Tibial artery (tissue), 4 donors: Measurements from ENCODE around the gene MEDAG.
A peak's percentile ranks its signal among the peaks of the same experiment; 100 is the strongest.

Experiments used
- DNase-seq, 2 donors: peaks; one replicate each; pipeline ENCODE4 v3.0.0-alpha.2; 2019
- H3K27ac ChIP-seq, 2 donors: fragments of 200-600 bp; sonication (generic) in 1 of 2; 1 replicate in 1 of 2; 2 replicates in 1 of 2; pipeline ENCODE4 v1.5.1; 2018 to 2019; ENCODE audit warnings: mild to moderate bottlenecking in 1 of 2
- H3K27me3 ChIP-seq, 2 donors: fragments of 200-600 bp; sonication (generic) in 1 of 2; one replicate each; pipeline versions ENCODE4 v1.5.1 to v1.6.0; 2016 to 2019
- H3K36me3 ChIP-seq, 3 donors: fragments of 200-600 bp; sonication (generic) in 2 of 3; one replicate each; pipeline ENCODE4 v1.5.1; 2016 to 2019; ENCODE audit warnings: mild to moderate bottlenecking in 2 of 3
- H3K4me1 ChIP-seq, 4 donors: fragments of 200-600 bp; sonication (generic) in 2 of 4; 1 replicate in 3 of 4; 2 replicates in 1 of 4; pipeline ENCODE4 v1.5.1; 2016 to 2019
- H3K4me3 ChIP-seq, 2 donors: fragments of 200-600 bp; sonication (generic) in 1 of 2; 1 replicate in 1 of 2; 2 replicates in 1 of 2; pipeline ENCODE4 v1.5.1; 2018 to 2019; ENCODE audit warnings: mild to moderate bottlenecking in 2 of 2
- H3K9me3 ChIP-seq, 3 donors: fragments of 200-600 bp; sonication (generic) in 1 of 3; one replicate each; pipeline ENCODE4 v1.5.1; 2016 to 2019
- CTCF ChIP-seq, 2 experiments: fragments of 200-600 bp in 1 of 2; fragments of 450-650 bp in 1 of 2; IDR thresholded peaks; one replicate each; pipeline ENCODE4 v1.5.1; 2017 to 2019; ENCODE audit warnings: antibody characterized with exemption in 2 of 2, mild to moderate bottlenecking in 1 of 2, moderate library complexity in 1 of 2
- intact Hi-C: fragments of 100-400 bp; cut with DNase I; formaldehyde crosslinking; loops from one replicate; pipeline ENCODE4 v1.15.0; 2023; ENCODE audit warnings: low total_unique reads

The MEDAG gene

GRCh38 chr13:30907121-30907861, 1.2 kb downstream of the MEDAG start:
- intact Hi-C loops: loop anchor here (10.0 kb wide), 1 partner anchor 102 kb away; no protein-coding TSS in a partner anchor
- DNase-seq: peak in 1 of 2 donors; percentile 75
- H3K4me1 ChIP-seq: peaks cover 0 to 68% (median 33%) of the 10 kb centered on the region in 4 donors
- H3K27ac ChIP-seq: peak overlapping the region; percentile 92 to 96
- no peaks in the 10 kb centered on the region for H3K27me3 ChIP-seq
- no peaks in the 10 kb centered on the region for H3K9me3 ChIP-seq
- H3K36me3 ChIP-seq: no peaks in the 10 kb centered on the region
- TF ChIP-seq CTCF (IDR thresholded peaks at IDR 0.05): no peak
- peak overlapping the region; percentile 60 to 69 for H3K4me3 ChIP-seq

DNA sequence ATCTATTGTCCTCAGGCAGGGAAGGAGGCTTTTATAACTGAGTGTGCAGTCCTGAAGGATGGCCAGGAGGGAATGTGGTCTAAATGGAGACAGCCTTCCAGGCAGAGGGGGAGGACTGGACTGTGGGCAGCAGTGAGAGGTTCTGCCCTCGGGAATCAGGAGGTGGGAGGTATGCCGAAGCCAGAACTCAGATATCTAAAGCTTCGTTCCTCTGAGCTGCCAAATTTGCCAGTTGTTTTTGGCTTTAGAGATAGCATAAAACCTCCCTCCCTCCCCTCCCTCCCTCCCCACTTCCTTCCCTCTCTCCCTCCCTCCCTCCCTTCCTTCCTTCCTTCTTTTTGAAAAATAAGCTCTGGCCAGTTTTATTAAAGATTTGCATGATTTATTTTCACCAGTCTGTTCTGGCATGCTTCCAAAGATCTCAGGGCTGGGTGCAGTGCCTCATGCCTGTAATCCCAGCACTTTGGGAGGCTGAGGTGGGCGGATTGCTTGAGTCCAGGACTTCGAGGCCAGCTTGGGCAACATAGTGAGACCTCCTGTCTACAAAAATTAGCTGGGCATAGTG, 2.4 kb downstream of the MEDAG start:
- TF ChIP-seq CTCF (IDR thresholded peaks at IDR 0.05): no peak
- peak; percentile 69 to 88 for DNase-seq
- H3K4me1 ChIP-seq: peaks cover 0 to 78% (median 33%) of the 10 kb centered on the region in 4 donors
- intact Hi-C loops: loop anchor here (10.0 kb wide), 1 partner anchor 104 kb away; no protein-coding TSS in a partner anchor
- H3K4me3 ChIP-seq: peak overlapping the region; percentile 60 to 69
- H3K27me3 ChIP-seq: no peaks in the 10 kb centered on the region
- H3K27ac ChIP-seq: peak overlapping the region; percentile 92 to 96
- H3K9me3 ChIP-seq: no peaks in the 10 kb centered on the region
- H3K36me3 ChIP-seq: no peaks in the 10 kb centered on the region

DNA sequence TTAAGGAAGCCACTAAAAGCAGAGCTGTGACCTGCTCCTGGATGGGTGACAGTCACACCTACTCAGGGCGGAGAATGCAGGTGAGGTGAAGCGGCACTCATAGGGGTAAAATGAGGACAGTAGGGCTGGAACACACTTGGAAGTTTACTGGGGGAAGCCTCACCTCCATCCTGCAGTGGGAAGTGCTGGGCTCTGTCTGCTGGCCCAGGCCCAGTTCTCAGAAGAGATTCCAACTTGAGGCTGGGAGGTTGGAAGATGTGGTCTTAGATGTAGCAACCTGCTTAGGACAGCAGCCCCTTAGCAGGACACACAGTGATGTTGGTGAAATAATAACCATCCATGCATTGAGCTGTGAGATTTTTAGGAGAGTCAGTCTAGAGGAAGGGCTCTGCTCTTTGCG, 4.6 kb downstream of the MEDAG start:
- H3K27ac ChIP-seq: no peak overlapping the region
- intact Hi-C loops: no loop called here
- no peaks in the 10 kb centered on the region for H3K27me3 ChIP-seq
- peaks cover 0 to 73% (median 29%) of the 10 kb centered on the region in 4 donors for H3K4me1 ChIP-seq
- H3K36me3 ChIP-seq: no peaks in the 10 kb centered on the region
- DNase-seq: no peak
- TF ChIP-seq CTCF (IDR thresholded peaks at IDR 0.05): no peak
- peak overlapping the region in 1 of 2 donors; percentile 2 for H3K4me3 ChIP-seq
- H3K9me3 ChIP-seq: no peaks in the 10 kb centered on the region

DNA sequence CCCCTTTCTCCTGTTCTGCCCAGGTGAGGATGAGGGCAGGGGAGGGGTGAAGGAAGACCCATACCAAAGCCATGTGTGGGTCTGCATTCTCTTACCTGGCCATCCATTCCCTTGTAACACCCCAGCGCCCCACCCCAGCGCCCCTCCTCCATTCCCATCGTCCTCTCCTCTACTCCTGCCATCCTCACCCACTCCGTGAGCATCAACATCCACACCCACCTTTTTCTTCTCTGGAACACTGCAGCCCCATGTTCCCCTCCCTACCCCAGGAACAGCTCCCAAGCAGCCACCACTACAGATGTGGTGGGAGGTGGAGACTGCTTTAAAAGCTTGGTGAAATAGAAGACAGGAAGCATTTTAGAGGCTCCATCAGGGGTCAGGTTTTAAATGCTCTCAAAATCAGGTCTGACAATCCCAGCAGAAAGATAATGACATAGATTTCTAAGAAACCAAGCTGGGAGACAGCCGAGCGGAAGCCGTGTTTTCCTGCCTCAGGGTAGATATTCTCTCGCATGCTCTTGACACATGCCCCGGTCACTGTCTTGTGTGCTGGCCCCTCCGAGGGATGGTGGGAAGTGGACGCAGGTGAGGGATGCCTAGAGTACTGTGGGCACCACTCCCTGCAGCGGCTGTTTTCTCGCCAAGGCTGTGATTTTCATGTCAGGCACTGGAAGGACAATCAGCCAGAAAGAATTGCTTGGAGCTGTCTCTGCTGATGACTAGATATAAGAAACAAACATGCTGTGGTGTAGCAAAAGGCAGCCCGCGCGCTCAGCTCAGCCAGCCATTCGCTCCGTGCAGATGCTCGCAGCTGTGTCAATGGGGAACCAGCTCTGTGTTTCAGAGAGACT, 9.8 kb downstream of the MEDAG start:
- Histone ChIP-seq H3K4me3 (no peak overlapping the region), H3K27me3 (no peaks in the 10 kb centered on the region), H3K4me1 (peaks cover 0 to 24% (median 13%) of the 10 kb centered on the region in 4 donors), H3K9me3 (no peaks in the 10 kb centered on the region), H3K27ac (peak overlapping the region in 1 of 2 donors; percentile 27), H3K36me3 (peaks cover 16 to 27% (median 20%) of the 10 kb centered on the region in 3 donors)
- no peak for TF ChIP-seq CTCF (IDR thresholded peaks at IDR 0.05)
- intact Hi-C loops: no loop called here
- DNase-seq: no peak

DNA sequence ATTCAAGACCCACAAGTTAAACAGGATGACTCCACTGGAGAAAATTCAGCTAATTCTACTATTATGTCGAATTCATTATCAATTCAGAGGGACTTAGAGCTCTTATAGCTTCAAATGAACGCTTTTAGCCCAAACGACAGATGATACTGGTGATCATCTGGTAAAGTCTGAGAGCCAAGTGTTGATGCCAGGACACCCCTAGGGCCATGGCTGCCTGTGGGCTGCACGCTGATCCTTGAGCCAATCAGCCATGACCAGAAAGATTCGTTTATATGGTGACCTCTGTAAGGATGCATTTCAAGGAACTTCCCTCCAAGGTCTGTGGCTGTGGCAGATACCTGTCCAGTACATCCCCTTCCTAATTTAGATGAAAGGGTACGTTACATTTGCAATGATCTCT, 10.9 kb downstream of the MEDAG start:
- H3K27me3 ChIP-seq: no peaks in the 10 kb centered on the region
- no peak for TF ChIP-seq CTCF (IDR thresholded peaks at IDR 0.05)
- no peak for DNase-seq
- intact Hi-C loops: no loop called here
- H3K36me3 ChIP-seq: peaks cover 27 to 38% (median 28%) of the 10 kb centered on the region in 3 donors
- no peak overlapping the region for H3K4me3 ChIP-seq
- H3K27ac ChIP-seq: no peak overlapping the region
- peaks cover 0 to 14% (median 5%) of the 10 kb centered on the region in 4 donors for H3K4me1 ChIP-seq
- H3K9me3 ChIP-seq: no peaks in the 10 kb centered on the region
